Measurements from ENCODE around the gene RASSF5. TPM values are rescaled to one million over a fixed set of nuclear protein-coding genes. Genes with fewer than 3 reads are reported as not detected.

The RASSF5 gene
- total RNA-seq, 2 donors from 2014 or later, result 0.20 to 0.26 TPM

DNA sequence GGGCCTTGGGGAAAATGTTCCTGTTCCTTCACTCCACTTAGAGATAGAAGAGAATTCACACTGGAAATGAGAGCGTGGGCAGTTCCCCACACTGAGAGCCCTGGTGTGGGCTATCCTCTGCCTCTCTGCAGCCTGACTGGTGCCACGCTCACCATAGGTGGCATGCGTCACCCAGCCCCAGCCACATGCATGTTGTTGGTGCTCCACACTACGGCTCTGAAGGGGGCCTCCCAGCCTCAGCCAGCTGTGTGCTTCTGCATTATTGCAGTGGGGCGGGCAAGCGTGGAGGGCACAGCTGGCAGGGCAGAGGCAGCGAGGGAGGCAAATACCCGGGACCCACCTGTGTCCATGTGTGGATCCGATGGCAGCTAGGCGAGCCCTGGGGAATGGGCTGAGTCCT lies 14.7 kb upstream of the RASSF5 start:
- Mint-ChIP-seq H3K27ac (no peak overlapping the region), H3K27me3 (ENCODE audit: insufficient read depth) (no peaks in the 10 kb centered on the region), H3K4me1 (no peaks in the 10 kb centered on the region), H3K4me3 (no peak overlapping the region), H3K9me3 (no peaks in the 10 kb centered on the region), H3K36me3 (ENCODE audit: low read depth) (peaks cover 19% of the 10 kb centered on the region)
- Histone ChIP-seq H3K36me3 (ENCODE audit: control insufficient read depth, insufficient read depth, low read length) (no peaks in the 10 kb centered on the region), H3K9ac (ENCODE audit: extremely low read depth, low read length, poor library complexity, severe bottlenecking) (no peak overlapping the region), H3K4me1 (ENCODE audit: control insufficient read depth, insufficient read depth, low read length) (no peaks in the 10 kb centered on the region), H3K4me3 (ENCODE audit: low read length) (no peak overlapping the region), H3K27ac (ENCODE audit: low read depth, low read length) (no peak overlapping the region), H3K27me3 (ENCODE audit: control insufficient read depth, insufficient read depth, low read length, poor library complexity, severe bottlenecking) (no peaks in the 10 kb centered on the region), H3K9me3 (ENCODE audit: control insufficient read depth, low read length) (no peaks in the 10 kb centered on the region)
- TF ChIP-seq, protein P1, sequence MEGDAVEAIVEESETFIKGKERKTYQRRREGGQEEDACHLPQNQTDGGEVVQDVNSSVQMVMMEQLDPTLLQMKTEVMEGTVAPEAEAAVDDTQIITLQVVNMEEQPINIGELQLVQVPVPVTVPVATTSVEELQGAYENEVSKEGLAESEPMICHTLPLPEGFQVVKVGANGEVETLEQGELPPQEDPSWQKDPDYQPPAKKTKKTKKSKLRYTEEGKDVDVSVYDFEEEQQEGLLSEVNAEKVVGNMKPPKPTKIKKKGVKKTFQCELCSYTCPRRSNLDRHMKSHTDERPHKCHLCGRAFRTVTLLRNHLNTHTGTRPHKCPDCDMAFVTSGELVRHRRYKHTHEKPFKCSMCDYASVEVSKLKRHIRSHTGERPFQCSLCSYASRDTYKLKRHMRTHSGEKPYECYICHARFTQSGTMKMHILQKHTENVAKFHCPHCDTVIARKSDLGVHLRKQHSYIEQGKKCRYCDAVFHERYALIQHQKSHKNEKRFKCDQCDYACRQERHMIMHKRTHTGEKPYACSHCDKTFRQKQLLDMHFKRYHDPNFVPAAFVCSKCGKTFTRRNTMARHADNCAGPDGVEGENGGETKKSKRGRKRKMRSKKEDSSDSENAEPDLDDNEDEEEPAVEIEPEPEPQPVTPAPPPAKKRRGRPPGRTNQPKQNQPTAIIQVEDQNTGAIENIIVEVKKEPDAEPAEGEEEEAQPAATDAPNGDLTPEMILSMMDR (conservative IDR thresholded peaks at IDR 0.05), result no peak
- 92 to 100% methylated on average over 4 to 10 of the region's 10 CpGs for WGBS, 2 experiments (ENCODE audit: insufficient coverage in 1 of 2, insufficient read length in 1 of 2)
- no peak for DNase-seq

DNA sequence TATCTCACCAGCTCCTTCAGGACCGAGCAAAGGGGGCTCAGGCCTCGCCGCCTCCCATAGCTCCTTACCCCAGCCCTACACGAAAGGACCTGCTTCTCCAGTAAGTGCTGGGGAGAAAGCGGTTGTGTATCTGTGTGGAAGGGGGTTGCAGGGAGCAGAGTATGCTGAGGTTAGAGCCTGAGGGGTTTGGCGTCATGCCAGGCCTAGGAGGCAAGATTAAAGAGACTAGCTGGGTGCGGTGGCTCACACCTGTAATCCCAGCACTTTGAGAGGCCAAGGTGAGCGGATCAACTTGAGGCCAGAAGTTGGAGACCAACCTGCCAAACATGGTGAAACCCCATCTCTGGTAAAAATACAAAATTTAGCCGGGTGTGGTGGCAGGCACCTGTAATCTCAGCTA lies 14.1 kb upstream of the RASSF5 start:
- no peaks in the 10 kb centered on the region for H3K27me3 Mint-ChIP-seq (ENCODE audit: insufficient read depth)
- peaks cover 19% of the 10 kb centered on the region for H3K36me3 Mint-ChIP-seq (ENCODE audit: low read depth)
- Histone ChIP-seq H3K27me3 (ENCODE audit: control insufficient read depth, insufficient read depth, low read length, poor library complexity, severe bottlenecking) (no peaks in the 10 kb centered on the region), H3K4me1 (ENCODE audit: control insufficient read depth, insufficient read depth, low read length) (no peaks in the 10 kb centered on the region), H3K9me3 (ENCODE audit: control insufficient read depth, low read length) (no peaks in the 10 kb centered on the region), H3K27ac (ENCODE audit: low read depth, low read length) (no peak overlapping the region), H3K36me3 (ENCODE audit: control insufficient read depth, insufficient read depth, low read length) (no peaks in the 10 kb centered on the region), H3K9ac (ENCODE audit: extremely low read depth, low read length, poor library complexity, severe bottlenecking) (no peak overlapping the region), H3K4me3 (ENCODE audit: low read length) (no peak overlapping the region)
- H3K4me1 Mint-ChIP-seq, result no peaks in the 10 kb centered on the region
- H3K27ac Mint-ChIP-seq, result no peak overlapping the region
- no peaks in the 10 kb centered on the region for H3K9me3 Mint-ChIP-seq
- no peak for DNase-seq
- 87 to 97% methylated on average over 3 to 9 of the region's 9 CpGs for WGBS, 2 experiments (ENCODE audit: insufficient coverage in 1 of 2, insufficient read length in 1 of 2)
- TF ChIP-seq, protein P1 (conservative IDR thresholded peaks at IDR 0.05), result no peak
- H3K4me3 Mint-ChIP-seq, result no peak overlapping the region

DNA sequence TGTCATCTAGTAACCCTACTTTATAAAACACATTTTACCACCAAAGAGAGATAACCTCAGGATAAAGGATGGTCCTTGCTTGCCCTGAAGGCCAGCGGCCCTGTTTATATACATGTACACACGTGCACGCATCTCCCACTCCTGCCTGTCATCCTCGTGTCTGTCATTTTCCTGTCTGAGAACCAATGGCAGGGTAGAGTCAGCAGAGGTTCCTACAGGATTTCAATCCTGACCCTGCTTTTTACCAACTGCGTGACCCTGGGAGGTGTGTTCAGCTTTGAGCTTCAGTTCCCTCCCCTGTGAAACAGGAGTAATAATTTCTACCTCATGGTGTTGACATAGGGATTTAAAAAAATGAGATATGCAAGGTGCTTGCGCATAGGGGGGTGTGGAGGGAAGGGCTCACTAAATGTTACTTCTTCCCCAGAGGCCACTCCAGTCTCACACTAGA lies 12.3 kb upstream of the RASSF5 start:
- Histone ChIP-seq H3K9me3 (ENCODE audit: control insufficient read depth, low read length) (no peaks in the 10 kb centered on the region), H3K27ac (ENCODE audit: low read depth, low read length) (no peak overlapping the region), H3K4me1 (ENCODE audit: control insufficient read depth, insufficient read depth, low read length) (no peaks in the 10 kb centered on the region), H3K36me3 (ENCODE audit: control insufficient read depth, insufficient read depth, low read length) (no peaks in the 10 kb centered on the region), H3K9ac (ENCODE audit: extremely low read depth, low read length, poor library complexity, severe bottlenecking) (no peak overlapping the region), H3K27me3 (ENCODE audit: control insufficient read depth, insufficient read depth, low read length, poor library complexity, severe bottlenecking) (no peaks in the 10 kb centered on the region), H3K4me3 (ENCODE audit: low read length) (no peak overlapping the region)
- no peak overlapping the region for H3K27ac Mint-ChIP-seq
- 92 to 96% methylated on average over 5 to 6 of the region's 6 CpGs for WGBS, 2 experiments (ENCODE audit: insufficient coverage in 1 of 2, insufficient read length in 1 of 2)
- H3K9me3 Mint-ChIP-seq, result no peaks in the 10 kb centered on the region
- peaks cover 19% of the 10 kb centered on the region for H3K36me3 Mint-ChIP-seq (ENCODE audit: low read depth)
- no peaks in the 10 kb centered on the region for H3K27me3 Mint-ChIP-seq (ENCODE audit: insufficient read depth)
- H3K4me1 Mint-ChIP-seq, result no peaks in the 10 kb centered on the region
- no peak overlapping the region for H3K4me3 Mint-ChIP-seq
- DNase-seq, result no peak
- TF ChIP-seq, protein P1 (conservative IDR thresholded peaks at IDR 0.05), result no peak
